GM20000 (cell line): ENCODE results near the gene QPCT.

Experiments
- DNase-seq: peaks from one replicate; pipeline ENCODE4 v3.0.0; 2012; ENCODE audit warnings: low spot score
- CTCF ChIP-seq: IDR thresholded peaks from 2 replicates; pipeline ENCODE4 v1.5.1; 2012; ENCODE audit warnings: mild to moderate bottlenecking, control low read depth; ENCODE audit errors: extremely low read depth, missing control alignments

QPCT gene

GRCh38 chr2:37302701-37303252 is 41.7 kb upstream of the QPCT start:
- no peak for TF ChIP-seq CTCF

GRCh38 chr2:37306024-37306423 is 38.4 kb upstream of the QPCT start:
- no peak for DNase-seq
- no peak for TF ChIP-seq CTCF

More at GRCh38 chr2:37302701-37303252, 41.7 kb upstream of the QPCT start:
- DNase-seq = no peak

- no peak for TF ChIP-seq CTCF
- DNase-seq = no peak
Measured at GRCh38 chr2:37307500-37307899, 36.9 kb upstream of the QPCT start.

GRCh38 chr2:37315364-37315763 is 29.1 kb upstream of the QPCT start:
- no peak for TF ChIP-seq CTCF

GRCh38 chr2:37316181-37316580 is 28.2 kb upstream of the QPCT start:
- TF ChIP-seq CTCF = no peak

More at GRCh38 chr2:37315364-37315763, 29.1 kb upstream of the QPCT start:
- DNase-seq = no peak

GRCh38 chr2:37317746-37318145 is 26.7 kb upstream of the QPCT start:
- no peak for DNase-seq
- TF ChIP-seq CTCF = no peak

More at GRCh38 chr2:37316181-37316580, 28.2 kb upstream of the QPCT start:
- no peak for DNase-seq

- no peak for TF ChIP-seq CTCF
- DNase-seq = peak; percentile 44
Measured at GRCh38 chr2:37318401-37318800, 26.0 kb upstream of the QPCT start.
